HG02870 (cell line): ENCODE results near the gene CFD.
"Not testable (repeated sequence)": the region's sequence is repeated elsewhere in the genome, so short reads cannot be mapped to it uniquely, and the experiment has no call there.

Source experiments
- ATAC-seq: cut with Tn5 transposase; IDR thresholded peaks from one replicate; pipeline ENCODE4 v1.9.1; 2021; ENCODE audit warnings: mild to moderate bottlenecking, moderate library complexity; ENCODE audit not compliant: unreplicated experiment

Gene CFD

GRCh38 chr19:887599-887998, 28.1 kb downstream of the CFD start:
- no peak for ATAC-seq

DNA sequence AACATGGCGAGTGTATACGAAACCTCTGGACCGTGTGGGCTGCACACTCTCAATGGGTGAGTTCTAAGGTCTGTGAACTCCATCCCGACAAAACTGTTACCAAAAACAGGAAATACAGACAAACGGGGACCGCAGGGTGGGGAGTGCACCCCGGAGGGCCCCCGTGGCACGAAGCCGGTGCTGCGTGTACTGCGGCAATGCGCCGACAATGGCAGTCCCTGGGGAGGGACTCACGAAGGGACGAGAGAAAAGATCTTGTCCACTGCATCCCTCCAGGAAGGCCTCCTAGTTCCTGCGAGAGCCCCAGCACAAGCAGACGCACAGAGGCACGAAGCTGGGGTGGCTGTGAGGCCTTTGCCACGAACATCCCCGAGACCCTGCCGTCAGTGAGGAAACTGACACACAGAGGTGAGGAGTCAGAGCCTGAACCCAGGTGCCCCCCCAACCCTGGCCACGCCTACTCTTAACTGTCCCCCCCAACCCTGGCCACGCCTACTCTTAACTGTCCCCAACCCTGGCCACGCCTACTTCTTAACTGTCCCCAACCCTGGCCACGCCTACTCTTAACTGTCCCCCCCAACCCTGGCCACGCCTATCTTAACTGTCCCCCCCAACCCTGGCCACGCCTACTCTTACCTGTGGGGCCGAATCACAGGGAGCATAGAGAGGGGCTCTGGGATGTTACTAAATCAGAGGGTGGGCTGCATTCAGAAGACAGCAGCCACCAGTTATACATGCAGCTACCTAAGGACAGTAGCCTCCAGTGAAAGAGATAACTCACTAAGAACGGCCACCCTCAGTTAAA, 29.3 kb downstream of the CFD start:
- ATAC-seq, result no peak

DNA sequence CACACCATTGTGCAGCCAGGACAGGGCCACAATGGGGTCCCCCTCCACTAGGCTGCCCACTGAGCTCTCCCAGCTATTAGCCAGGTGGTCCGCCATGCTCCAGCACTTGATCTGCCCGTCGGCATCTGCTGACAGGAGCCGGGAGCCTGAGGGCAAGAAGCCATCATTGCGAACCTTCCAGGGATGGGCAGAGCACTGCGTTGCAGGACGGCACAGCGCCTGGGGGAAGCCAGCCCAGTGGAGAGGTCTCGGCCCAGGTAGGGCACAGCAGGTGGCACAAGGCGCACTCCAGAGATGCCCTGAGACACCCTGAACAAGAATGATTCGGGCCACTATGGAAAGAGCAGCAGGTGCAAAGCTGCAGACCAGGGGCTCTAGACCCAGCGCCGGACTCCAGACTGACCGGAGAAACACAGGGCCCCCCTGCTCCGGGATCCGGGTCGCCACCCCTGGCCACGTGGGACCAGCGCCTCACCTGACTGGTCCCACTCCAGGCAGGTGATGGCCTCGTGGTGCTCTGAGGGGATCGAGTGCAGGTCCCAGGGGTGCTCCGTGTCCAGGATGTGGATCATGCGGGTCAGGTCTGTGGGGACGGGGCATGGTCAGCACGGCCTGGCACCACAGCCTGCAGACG, 30.3 kb downstream of the CFD start:
- ATAC-seq, result no peak

DNA sequence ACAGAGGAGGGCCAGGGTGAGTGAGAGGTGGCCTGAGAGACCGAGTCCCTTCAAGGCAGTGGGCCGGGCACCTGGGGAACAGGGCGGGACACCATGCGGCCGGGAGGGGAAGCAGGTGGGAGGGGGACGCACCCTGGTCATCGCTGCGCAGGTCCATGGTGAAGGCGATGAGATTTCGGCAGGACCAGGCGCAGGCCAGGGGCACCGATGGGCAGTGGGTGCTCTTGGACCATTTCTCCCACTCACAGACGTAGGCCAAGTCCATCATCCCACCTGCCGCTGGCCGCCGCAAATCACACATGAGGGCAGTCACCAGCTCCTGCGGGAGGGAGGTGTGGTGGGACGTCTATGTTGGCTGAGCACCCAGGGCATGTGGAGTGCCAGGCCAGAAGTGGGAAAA, 31.4 kb downstream of the CFD start:
- no peak for ATAC-seq

GRCh38 chr19:891421-892200, 32.1 kb downstream of the CFD start:
- ATAC-seq, result not testable (repeated sequence)

GRCh38 chr19:892243-892893, 32.9 kb downstream of the CFD start:
- no peak for ATAC-seq

DNA sequence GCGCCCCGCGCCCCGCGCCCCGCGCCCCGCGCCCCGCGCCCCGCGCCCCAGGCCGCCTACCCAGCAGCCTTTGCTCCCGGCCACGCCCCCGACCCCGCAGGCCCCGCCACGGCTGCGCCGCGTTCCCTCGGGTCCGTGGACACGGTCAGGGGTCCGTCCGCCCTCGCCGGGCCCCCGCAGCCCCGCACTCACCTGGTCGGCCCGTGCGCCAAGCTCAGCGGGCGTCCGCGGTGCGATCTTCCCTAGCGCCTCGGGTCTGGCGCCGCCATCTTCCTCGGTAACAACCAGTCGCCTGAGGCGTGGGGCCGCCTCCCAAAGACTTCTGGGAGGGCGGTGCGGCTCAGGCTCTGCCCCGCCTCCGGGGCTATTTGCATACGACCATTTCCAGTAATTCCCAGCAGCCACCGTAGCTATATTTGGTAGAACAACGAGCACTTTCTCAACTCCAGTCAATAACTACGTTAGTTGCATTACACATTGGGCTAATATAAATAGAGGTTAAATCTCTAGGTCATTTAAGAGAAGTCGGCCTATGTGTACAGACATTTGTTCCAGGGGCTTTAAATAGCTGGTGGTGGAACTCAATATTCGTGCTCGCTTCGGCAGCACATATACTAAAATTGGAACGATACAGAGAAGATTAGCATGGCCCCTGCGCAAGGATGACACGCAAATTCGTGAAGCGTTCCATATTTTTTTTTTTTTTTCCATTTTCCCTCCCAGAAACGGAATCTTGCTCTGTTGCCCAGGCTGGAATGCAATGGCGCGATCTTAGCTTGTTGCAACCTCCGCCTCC, 33.6 kb downstream of the CFD start, which contains the start of the genes MED16 and RNU6-9:
Gene MED16, minus strand, starts transcription at position 294 of the 796 bp plus-strand sequence. CDS start 2,056 bp downstream, outside the sequence.
Gene RNU6-9, plus strand, starts transcription at position 591 of the 796 bp plus-strand sequence.
- ATAC-seq, result peak; percentile 70

GRCh38 chr19:896434-896833, 37.0 kb downstream of the CFD start:
- no peak for ATAC-seq

GRCh38 chr19:896999-897398, 37.5 kb downstream of the CFD start:
- ATAC-seq, result no peak

DNA sequence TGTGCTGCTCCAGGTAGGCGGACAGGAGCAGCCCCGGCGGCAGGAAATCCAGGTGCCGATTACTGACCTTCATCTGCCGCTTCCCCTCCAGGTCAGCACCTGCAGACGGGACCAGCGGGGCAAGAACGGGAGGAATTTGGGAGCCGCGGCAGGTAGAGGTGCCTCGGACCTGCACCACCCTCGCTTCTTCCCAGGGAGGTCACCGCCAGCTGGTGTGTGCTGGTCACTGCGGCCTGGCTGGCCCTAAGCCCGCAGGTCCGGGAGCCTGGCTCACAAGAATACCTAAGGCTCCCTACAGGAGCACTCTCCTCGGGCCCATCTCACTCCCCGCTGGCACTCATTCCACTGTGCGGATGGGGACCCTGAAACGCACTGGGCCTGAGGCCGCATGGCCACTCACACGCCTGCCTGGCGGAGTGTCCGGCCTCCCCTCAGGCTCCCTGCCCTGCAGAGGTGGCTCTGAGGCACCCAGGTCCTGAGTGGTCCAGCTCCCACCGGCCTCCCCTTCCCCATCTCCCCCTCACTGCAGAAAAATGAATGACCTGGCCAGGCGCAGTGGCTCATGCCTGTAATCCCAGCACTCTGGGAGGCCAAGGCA, 38.1 kb downstream of the CFD start:
- no peak for ATAC-seq

GRCh38 chr19:898663-899062, 39.2 kb downstream of the CFD start:
- ATAC-seq, result no peak

DNA sequence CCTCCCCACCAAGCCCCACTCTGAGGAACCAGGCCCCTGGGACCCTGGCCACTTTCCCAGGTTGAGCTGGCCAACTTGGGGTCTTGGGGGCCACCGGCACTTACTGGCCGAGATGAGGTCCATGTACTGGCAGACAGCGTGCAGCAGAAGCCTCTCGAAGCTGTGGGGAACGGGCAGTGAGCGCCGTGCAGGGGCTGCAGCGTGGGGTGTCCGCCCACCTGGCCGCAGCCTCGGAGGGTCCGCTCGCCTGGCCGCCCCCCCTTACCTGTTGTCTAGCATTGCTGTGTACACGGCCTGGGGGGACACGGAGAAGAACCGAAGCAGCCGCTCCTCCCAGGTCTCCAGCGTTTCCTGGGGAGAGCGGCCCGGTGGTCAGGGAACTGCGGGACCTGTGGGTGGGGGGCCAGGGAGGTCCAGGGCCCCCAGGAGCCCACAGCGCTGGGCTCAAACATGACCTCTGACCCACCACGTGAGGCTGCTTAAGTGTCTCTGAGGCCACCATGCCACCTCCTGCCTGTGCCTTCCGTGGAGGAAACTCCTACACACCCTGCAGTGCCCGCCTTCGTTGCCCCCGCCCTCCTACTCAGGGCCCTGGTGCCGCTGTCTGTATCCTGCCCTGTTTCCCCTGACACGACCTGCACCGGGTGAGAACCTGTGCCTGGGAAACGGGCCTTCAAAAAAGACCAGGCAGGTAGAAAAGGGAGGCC, 40.0 kb downstream of the CFD start:
- ATAC-seq, result no peak

GRCh38 chr19:900043-900301, 40.5 kb downstream of the CFD start:
- no peak for ATAC-seq

GRCh38 chr19:900302-901111, 41.0 kb downstream of the CFD start:
- no peak for ATAC-seq

GRCh38 chr19:901216-902092, 42.0 kb downstream of the CFD start:
- no peak for ATAC-seq

GRCh38 chr19:902093-902370, 42.6 kb downstream of the CFD start:
- no peak for ATAC-seq

- ATAC-seq, result no peak
Observed at GRCh38 chr19:902446-903226, 43.2 kb downstream of the CFD start.
